Stimulated activated CD4-positive, alpha-beta T cell treated with anti-CD3 and anti-CD28 coated beads, Interleukin-2, amount 100 ng/mL, for 24 hours (primary cell): ENCODE results near the gene CRYBG3.

Experiments used
- DNase-seq, 2 donors: peaks; one replicate each; pipeline ENCODE4 v3.0.0-alpha.2; 2020

CRYBG3 gene

DNA sequence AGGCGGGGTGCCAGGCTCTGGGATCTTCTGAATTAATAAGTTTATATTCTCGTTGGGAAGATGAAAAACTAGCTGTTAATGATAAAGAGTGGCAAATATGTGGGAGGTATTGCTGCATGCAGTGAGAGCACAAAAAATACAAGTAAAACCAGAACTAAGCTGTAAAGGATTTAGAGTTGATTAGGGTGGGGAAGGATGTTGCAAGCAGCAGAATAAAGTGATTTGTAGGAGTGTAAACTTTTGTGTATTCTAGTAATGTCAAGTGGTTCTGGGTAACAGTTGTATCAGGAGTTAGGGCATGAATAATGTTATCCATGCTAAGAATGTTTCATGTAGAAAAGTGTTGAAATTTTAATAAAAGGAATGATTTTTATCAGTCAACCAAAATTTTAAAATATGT lies 18.1 kb downstream of the CRYBG3 start:
- DNase-seq = no peak

DNA sequence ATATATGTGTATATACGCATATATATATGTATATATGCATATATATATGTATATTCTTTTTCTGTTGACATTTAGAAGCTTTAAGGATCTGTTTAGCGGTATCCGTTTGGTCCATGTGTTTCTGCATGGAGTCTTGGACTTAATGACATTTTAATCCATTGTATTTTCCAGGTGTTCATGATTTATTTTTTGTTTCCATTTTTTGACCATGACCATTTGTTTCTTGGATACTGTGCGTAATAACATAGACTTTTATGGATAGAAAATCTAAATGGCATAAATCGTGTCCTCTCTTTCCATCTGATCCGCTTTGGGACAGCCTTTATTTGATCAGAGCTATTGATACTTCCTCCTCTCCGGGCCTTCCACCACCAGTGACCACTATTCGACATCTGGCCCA lies 19.5 kb downstream of the CRYBG3 start:
- DNase-seq = no peak

- DNase-seq = no peak
Measured at GRCh38 chr3:97841956-97842355, 20.1 kb downstream of the CRYBG3 start.

- no peak for DNase-seq
Measured at GRCh38 chr3:97848779-97849178, 27.0 kb downstream of the CRYBG3 start.

- no peak for DNase-seq
Measured at GRCh38 chr3:97857401-97857800, 35.6 kb downstream of the CRYBG3 start.

DNA sequence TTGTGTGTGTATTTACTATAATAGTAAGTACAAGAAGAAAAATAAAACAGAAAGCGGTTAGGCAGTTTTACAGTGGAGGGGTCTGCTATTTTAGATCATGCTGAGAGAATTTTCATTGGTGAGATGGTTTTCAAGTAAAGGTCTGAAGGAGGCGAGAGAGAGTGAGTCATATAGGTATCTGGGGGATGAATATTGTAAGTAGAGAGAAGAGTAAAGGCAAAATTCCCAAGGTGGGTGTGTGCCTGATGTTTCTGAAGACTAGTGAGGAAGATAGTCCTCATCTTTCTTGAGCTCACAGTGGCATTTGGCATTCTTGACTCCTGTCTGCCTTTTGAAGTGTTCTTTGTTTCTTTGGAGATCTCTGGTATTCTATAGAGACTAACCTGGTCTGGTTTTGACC lies 38.6 kb downstream of the CRYBG3 start:
- no peak for DNase-seq

- no peak for DNase-seq
Measured at GRCh38 chr3:97862582-97862981, 40.8 kb downstream of the CRYBG3 start.

DNA sequence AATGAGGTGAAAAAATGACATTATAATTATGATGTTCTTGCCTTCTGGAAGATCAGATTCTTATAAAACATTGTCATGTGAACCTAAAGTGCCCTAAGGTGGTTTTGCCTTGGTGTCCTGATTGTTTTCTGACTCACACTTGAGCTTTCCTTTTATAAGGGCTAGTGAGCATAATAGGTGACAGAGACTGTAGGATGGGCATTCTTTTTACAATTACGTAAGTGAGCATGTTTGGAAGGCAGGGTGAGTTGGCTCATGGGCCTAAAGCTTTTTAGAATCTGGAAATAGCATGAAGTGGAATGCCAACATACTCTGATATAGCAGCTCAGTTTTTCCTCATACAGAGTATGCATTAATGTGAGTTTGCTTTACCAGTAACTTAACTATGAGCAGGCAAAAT lies 41.2 kb downstream of the CRYBG3 start:
- DNase-seq = no peak

- DNase-seq = no peak
Measured at GRCh38 chr3:97863775-97864174, 42.0 kb downstream of the CRYBG3 start.

- no peak for DNase-seq
Measured at GRCh38 chr3:97871186-97871585, 49.4 kb downstream of the CRYBG3 start.

DNA sequence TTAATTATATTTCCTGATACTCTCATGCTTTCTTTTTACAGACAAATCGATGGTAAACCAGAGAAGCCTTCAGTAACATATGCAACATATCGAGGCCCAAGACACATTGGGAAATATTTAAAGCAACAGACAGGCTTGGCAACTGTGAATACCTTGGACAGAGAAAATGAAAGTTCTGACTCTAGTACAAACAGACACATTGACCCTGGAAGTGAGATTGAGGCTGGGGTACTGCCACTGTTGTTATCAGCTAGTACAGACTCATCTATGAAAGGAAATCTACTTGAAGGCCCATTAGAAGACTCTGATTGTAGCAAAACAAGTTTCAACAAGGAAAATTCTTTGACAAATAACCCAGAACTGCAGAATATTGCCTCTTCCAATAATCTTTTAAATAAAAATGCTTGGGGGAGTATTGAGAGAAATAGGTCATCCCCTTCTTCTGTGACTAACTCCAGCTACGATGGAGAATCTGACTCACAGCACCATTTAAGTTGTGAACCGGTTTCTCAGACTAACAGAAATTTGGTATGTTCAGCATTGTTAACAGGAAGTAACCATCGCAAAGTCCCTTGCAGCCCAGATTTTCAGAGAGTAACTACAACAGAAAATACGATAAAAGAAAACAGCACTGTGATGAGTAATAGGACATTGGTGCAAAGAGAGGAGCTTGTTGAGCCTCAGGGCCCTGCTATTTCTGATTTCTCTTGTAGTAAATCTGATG lies 50.2 kb downstream of the CRYBG3 start:
- peak; percentile 9 to 22 for DNase-seq

DNA sequence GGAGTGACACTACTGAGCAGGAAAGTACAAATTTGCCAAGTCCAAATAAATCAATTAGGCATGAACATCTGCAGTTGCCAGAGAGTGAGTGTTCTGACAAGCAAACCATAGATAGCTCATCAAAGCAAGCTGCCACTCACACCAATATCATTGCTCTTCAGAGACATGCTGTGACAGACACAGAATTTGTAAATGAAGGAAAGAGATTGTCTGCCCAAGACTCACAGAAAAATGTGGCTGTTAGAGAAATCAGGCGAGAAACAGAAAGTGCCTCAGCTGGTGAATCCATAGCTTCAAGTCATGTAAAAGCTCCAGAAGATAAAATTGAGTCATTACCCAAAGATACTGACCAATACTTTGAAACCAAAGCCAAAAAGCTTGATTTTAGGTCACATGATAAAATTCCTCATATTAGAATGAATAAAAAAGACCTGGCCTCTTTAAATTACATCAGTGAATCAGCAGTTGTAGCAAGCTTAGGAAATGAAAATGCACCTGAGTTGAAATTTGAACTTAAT lies 50.8 kb downstream of the CRYBG3 start:
- DNase-seq = no peak

- DNase-seq = no peak
Measured at GRCh38 chr3:97880267-97880666, 58.5 kb downstream of the CRYBG3 start.

DNA sequence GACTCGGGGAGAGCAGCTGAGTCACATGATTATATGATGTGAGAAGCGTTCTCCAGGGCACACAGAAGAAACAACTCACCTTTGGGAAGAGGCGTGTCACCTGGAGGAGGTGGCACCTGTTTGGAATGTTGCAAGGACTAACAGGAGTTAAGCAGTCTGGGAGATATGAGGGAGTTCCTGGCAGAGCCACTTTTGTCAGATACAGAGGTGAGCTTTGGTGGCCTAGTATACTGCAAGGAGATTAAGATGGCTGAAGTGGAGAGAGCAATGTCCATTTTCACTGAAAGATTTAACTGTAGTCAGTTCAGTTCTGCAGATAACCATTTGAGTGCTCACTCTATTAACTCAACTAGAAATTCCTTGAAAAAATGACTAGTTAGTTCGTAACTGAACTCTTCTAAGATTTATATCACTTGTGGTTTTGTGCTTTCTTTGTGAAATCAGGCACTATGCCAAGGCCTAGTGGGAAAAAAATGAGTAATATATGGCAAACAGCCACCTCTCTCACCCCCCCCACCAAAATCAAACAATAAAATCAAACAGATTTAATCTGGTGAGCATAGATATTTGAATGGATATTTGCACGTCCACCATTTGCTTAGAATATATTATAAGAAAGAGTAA lies 61.3 kb downstream of the CRYBG3 start:
- no peak for DNase-seq

DNA sequence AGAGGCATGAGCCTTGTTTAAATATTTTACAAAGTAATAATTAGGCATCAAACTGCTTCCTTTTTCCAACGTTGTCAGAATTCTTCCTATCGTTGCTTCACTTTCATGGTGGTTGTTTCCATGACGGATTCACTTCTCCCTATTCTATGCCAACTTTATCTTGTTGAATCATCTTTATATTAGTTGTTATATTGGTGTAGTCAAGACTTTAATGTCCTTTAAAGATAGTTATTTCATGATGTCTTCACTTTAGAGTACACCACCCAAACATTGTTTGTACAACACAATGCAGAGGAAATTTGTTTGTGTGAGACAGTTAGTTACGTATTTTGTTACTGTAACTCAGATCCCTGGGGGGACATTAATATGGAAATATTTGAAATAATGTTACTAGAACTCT lies 61.9 kb downstream of the CRYBG3 start:
- no peak for DNase-seq

DNA sequence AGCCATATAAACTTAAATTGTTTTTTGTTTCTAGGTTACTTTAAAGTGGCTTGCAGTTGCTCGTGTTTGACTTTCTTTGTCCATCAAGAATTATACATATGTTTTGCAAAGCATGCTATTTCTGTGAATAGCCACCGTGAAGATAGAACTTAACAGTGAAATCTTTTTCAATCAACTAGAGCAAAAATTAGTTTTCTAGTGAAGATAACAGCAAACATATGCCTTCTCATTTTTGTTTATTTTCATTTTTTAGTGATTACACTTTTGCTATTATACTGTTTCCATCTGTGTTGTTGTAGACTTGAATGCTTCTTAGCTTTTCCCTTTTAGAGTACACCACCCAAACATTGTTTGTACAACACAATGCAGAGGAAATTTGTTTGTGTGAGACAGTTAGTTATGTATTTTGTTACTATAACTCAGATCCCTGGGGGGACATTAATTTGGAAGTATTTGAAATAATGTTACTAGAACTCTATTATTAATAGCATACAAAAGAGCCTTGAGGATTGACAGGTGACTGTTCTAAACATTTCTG lies 62.8 kb downstream of the CRYBG3 start:
- no peak for DNase-seq

DNA sequence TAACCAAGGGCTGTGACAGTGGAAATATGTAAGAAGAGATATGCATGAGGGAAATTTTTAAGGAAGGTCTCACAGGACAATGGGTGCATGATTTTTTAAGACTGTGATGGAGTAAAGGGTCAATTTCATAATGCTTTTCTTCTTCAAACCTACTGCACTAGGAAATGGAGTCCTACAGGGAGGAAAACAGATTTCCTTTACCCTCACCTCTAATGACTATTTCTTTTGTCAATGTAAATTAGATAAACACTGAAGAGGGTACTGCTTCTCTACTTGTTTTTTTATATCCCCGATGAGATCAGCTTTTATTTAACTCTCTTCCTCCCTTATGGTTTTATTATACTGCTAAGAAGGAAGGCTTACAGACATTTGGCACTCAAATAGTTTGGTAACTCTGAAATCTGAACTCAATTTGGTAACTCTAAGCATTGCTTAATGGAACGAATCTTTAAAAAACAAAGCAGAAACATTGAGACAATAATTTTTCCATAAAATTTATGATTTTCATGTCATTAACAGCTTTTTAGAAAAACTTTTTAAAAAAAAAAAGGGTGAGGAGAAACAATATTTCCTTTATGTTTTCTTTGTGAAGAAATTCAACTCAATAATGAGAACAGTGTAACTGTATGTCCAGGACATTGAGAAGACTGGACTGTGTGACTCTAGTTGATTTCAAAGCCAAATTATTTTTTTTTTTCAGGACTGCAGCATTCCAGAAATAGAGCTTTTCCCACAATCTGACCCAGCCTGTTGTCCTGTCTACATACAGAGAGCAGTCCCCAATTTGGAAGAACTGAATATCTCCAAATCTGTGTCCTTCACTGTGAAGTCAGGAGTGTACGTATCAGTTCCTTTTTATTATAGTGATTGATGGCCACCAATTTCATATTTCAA lies 64.4 kb downstream of the CRYBG3 start:
- no peak for DNase-seq

GRCh38 chr3:97889814-97890213 lies 68.0 kb downstream of the CRYBG3 start:
- DNase-seq = no peak

DNA sequence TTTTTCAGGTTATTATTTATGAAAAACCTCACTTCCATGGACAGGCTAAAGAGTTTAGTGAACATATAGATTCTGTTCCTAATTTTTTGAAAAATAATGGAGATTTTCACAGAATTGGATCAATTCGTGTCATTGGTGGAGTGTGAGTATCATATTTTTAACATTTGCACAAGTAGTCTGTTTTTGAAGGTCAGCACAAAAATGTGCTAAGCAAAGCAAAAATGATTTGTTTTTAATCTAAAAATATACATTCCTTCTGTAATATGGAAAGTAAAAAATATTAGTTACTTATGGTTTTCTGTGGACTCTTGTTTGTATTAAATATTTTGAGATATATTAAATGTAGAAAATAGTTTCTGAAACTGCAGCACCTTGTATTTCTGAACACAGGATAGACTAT lies 71.0 kb downstream of the CRYBG3 start:
- DNase-seq = no peak

GRCh38 chr3:97895216-97895615 lies 73.4 kb downstream of the CRYBG3 start:
- DNase-seq = no peak

DNA sequence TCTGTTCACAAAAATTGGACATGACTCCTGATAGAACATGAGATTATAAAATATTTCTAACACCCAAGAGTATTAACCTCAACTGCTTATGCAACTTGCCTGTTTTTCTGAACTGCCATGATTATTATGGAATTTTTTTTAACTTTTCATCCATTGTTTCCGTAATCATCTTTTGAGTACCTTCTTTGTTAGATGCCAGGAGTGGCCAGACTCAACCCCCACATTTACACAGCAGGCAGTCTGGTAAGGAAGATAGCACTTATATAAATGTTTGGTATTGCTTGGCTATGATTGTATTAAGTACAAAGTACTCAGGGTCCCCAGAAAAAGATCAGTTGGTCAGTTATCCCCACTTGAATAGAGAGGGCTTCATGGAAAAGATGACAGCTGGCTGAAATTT lies 74.3 kb downstream of the CRYBG3 start:
- no peak for DNase-seq

- DNase-seq = no peak
Measured at GRCh38 chr3:97896547-97896946, 74.7 kb downstream of the CRYBG3 start.

DNA sequence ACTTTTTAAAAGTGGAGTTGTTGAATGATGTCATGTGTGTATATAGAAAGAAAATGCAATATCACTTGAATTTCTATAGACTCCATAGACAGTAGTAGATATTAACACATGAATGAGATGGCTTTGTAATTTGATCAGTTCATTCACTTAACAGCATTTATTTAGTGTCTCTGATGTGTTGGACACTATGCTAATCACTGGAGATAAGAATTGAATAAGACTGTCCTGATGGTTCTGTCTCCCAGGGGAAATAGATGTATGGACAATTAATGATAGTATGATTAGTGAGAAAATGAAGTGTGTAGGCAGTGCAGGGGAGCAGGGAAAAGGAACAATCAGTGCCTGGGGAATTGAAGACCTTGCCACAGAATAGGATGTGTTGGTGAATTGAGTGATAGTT lies 77.5 kb downstream of the CRYBG3 start:
- DNase-seq = no peak
